ENCODE measurements around the gene ZNF579. TPM values are rescaled to one million over a fixed set of nuclear protein-coding genes. Genes with fewer than 3 reads are reported as not detected.

ZNF579 gene
- total and polyA plus RNA-seq, 2 of the 13 experiments (the other 11 are each of a cell fraction or from before 2014, with no cell fraction given) = 2.1 to 2.9 TPM

DNA sequence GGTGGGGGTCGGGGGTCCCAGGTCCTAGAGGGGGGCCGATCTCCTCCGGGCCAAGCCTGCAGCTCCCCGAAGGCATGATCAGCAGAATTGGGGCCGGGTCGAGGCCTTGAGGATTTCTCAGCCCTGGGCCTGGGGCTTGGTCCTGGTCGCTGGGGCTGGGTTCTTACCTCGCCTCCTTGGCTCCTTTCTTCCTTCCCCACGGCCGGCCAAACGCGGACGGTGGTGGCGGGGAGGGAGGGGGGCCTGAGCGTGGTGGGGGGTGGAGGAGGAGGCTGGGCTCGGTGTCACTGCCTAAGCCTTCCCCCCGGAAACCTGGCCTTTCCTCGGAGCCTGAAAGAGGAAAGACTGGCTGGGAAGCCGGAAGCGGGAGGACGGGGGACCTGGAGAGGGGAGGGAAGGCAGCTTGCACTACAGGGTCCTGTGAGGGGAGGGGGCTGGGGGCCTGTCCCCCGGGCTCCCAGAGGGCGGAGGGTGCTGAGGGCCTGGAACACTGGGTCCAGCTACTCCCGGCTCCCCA is at the start of gene ZNF579 (continued):
- TF ChIP-seq, protein P1, sequence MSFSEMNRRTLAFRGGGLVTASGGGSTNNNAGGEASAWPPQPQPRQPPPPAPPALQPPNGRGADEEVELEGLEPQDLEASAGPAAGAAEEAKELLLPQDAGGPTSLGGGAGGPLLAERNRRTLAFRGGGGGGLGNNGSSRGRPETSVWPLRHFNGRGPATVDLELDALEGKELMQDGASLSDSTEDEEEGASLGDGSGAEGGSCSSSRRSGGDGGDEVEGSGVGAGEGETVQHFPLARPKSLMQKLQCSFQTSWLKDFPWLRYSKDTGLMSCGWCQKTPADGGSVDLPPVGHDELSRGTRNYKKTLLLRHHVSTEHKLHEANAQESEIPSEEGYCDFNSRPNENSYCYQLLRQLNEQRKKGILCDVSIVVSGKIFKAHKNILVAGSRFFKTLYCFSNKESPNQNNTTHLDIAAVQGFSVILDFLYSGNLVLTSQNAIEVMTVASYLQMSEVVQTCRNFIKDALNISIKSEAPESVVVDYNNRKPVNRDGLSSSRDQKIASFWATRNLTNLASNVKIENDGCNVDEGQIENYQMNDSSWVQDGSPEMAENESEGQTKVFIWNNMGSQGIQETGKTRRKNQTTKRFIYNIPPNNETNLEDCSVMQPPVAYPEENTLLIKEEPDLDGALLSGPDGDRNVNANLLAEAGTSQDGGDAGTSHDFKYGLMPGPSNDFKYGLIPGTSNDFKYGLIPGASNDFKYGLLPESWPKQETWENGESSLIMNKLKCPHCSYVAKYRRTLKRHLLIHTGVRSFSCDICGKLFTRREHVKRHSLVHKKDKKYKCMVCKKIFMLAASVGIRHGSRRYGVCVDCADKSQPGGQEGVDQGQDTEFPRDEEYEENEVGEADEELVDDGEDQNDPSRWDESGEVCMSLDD (CRISPR knock-in tag; IDR thresholded peaks at IDR 0.05; ENCODE audit: borderline replicate concordance) = no peak
- TF ChIP-seq HES4 (CRISPR knock-in tag; IDR thresholded peaks at IDR 0.05; ENCODE audit: borderline replicate concordance) = no peak
- TF ChIP-seq ZNF766 (CRISPR knock-in tag; IDR thresholded peaks at IDR 0.05; ENCODE audit: borderline replicate concordance) = no peak
- no peak for TF ChIP-seq LCORL (IDR thresholded peaks at IDR 0.05)
- TF ChIP-seq LCORL (CRISPR knock-in tag; IDR thresholded peaks at IDR 0.05) = peak; percentile 10; the same call in 1 of the 2 replicates
- TF ChIP-seq ZNF274 (CRISPR knock-in tag; IDR thresholded peaks at IDR 0.05) = no peak
- TF ChIP-seq ZBTB7A (CRISPR knock-in tag; IDR thresholded peaks at IDR 0.05) = no peak
- TF ChIP-seq PRDM10 (CRISPR knock-in tag; IDR thresholded peaks at IDR 0.05; ENCODE audit: low read depth) = peak; percentile 27; the same call in 1 of the 2 replicates
- TF ChIP-seq ZNF75D (CRISPR knock-in tag; IDR thresholded peaks at IDR 0.05; ENCODE audit: borderline replicate concordance) = no peak
- peak; percentile 53; the same call in 1 of the 2 replicates for TF ChIP-seq TAF1 (CRISPR knock-in tag; IDR thresholded peaks at IDR 0.05)
- peak; percentile 65 for TF ChIP-seq ZNF687 (CRISPR knock-in tag; IDR thresholded peaks at IDR 0.05)
- no peak for TF ChIP-seq ZNF747 (CRISPR knock-in tag; IDR thresholded peaks at IDR 0.05; ENCODE audit: borderline replicate concordance)
- TF ChIP-seq ZNF205 (CRISPR knock-in tag; IDR thresholded peaks at IDR 0.05) = no peak
- no peak for TF ChIP-seq HNRNPUL1 (IDR thresholded peaks at IDR 0.05; ENCODE audit: low read depth, low read length)
- TF ChIP-seq ZNF207 (IDR thresholded peaks at IDR 0.05; ENCODE audit: borderline replicate concordance) = no peak
- TF ChIP-seq RFXANK (CRISPR knock-in tag; IDR thresholded peaks at IDR 0.05) = no peak
- no peak for TF ChIP-seq ZNF879 (CRISPR knock-in tag; IDR thresholded peaks at IDR 0.05)
- 0 out of 2 replicates have a peak, but pooled peaks have one; percentile 30 for TF ChIP-seq ZNF275 (CRISPR knock-in tag; IDR thresholded peaks at IDR 0.05; ENCODE audit: borderline replicate concordance)
- TF ChIP-seq THAP11 (CRISPR knock-in tag; IDR thresholded peaks at IDR 0.05) = peak; percentile 89
